Fibroblast of peridontal ligament (primary cell): Measurements from ENCODE around the gene NID2.
A peak's percentile ranks its signal among the peaks of the same experiment; 100 is the strongest.

ENCODE experiments used
- DNase-seq: peaks from one replicate; pipeline ENCODE4 v3.0.0-alpha.2; 2010; ENCODE audit errors: extremely low read depth

Gene NID2

GRCh38 chr14:52000019-52000582 lies 68.8 kb downstream of the NID2 start:
- DNase-seq, result peak; percentile 32

GRCh38 chr14:51999084-51999483 lies 69.8 kb downstream of the NID2 start:
- DNase-seq, result peak; percentile 58

- DNase-seq, result no peak
Observed at GRCh38 chr14:51998348-51998747, 70.5 kb downstream of the NID2 start.

GRCh38 chr14:51996148-51996746 lies 72.6 kb downstream of the NID2 start:
- DNase-seq, result peak; percentile 90

GRCh38 chr14:51993285-51993920 lies 75.5 kb downstream of the NID2 start:
- DNase-seq, result no peak

- DNase-seq, result no peak
Observed at GRCh38 chr14:51990488-51990887, 78.4 kb downstream of the NID2 start.

GRCh38 chr14:51989293-51990234 lies 79.3 kb downstream of the NID2 start, which contains the start of gene RTRAF:
TSS of gene RTRAF (plus strand) at chr14:51989546. CDS start at chr14:51989640, 94 bp downstream.
- peak; percentile 89 for DNase-seq

- DNase-seq, result no peak
Observed at GRCh38 chr14:51988221-51988620, 80.6 kb downstream of the NID2 start.

GRCh38 chr14:51981218-51981854 lies 87.5 kb downstream of the NID2 start:
- no peak for DNase-seq

- DNase-seq, result peak; percentile 89
Observed at GRCh38 chr14:51979088-51979709, 89.7 kb downstream of the NID2 start.

GRCh38 chr14:51978681-51979085 lies 90.2 kb downstream of the NID2 start:
- peak; percentile 24 for DNase-seq

- DNase-seq, result no peak
Observed at GRCh38 chr14:51977075-51977474, 91.8 kb downstream of the NID2 start.

GRCh38 chr14:51972566-51972965 lies 96.3 kb downstream of the NID2 start:
- DNase-seq, result no peak

GRCh38 chr14:51969852-51970540 lies 98.9 kb downstream of the NID2 start:
- DNase-seq, result no peak

GRCh38 chr14:51967521-51967920 lies 101.3 kb downstream of the NID2 start:
- DNase-seq, result no peak

- peak; percentile 73 for DNase-seq
Observed at GRCh38 chr14:51963286-51963685, 105.6 kb downstream of the NID2 start.

GRCh38 chr14:51962711-51963110 lies 106.1 kb downstream of the NID2 start:
- peak; percentile 8 for DNase-seq

- no peak for DNase-seq
Observed at GRCh38 chr14:51960866-51961265, 108.0 kb downstream of the NID2 start.

GRCh38 chr14:51959928-51960327 lies 108.9 kb downstream of the NID2 start:
- DNase-seq, result no peak

- DNase-seq, result peak; percentile 49
Observed at GRCh38 chr14:51957950-51958349, 110.9 kb downstream of the NID2 start.
